Activated CD4-positive, alpha-beta T cell treated with anti-CD3 and anti-CD28 coated beads, Interleukin-2, Interleukin-4, amounts not matched to agents 100 ng/mL and 50 ng/mL, durations not matched to agents 16 hours and 8 hours (primary cell): ENCODE measurements around the gene GUCA2B.

ENCODE experiments used
- DNase-seq: peaks from one replicate; pipeline ENCODE4 v3.0.0-alpha.2; 2020; ENCODE audit warnings: low spot score

Gene GUCA2B

GRCh38 chr1:42189931-42190853 is 37.0 kb downstream of the GUCA2B start:
- DNase-seq: no peak

GRCh38 chr1:42191319-42191718 is 38.1 kb downstream of the GUCA2B start:
- no peak for DNase-seq

GRCh38 chr1:42192106-42192505 is 38.9 kb downstream of the GUCA2B start:
- no peak for DNase-seq

- DNase-seq: no peak
Observed at GRCh38 chr1:42195841-42196240, 42.6 kb downstream of the GUCA2B start.

DNA sequence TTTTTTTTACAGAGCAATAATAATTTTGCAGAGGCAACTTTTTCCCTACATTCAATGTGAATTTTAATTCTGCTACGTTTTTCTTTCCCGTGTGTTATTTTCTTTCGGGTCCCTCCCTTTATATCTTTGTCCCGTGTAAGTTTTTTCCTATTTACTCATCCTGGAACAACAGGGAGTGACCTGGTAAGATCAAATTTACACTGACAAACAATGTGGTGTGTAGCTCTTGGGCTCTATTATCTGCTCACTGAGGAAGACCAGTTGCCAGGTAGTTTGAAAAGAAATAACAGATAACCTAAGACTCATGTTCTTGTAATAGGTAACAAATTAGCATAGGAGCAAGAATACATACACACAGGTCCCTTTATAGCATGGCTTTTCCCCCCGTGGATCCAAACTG is 45.0 kb downstream of the GUCA2B start:
- no peak for DNase-seq

DNA sequence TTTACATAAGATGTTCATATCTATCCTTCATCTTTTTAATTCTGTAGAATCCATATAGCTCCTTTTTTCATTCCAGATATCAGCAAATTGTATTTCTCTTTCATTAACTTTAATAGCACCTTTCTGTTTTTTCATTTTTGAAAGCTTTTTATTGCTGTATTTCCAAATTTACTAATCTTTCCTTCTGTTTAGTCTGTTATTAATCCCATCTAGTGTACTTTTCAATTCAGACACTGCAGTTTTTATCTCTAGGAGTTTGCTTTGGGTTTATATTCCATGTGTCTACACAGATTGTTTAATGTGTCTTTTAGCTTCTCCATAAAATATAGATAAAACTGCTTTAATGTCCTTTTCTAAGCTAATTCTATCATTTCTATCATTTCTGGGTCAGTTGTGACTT is 48.8 kb downstream of the GUCA2B start:
- DNase-seq: no peak
